ENCODE results near the gene ATP1B3. TPM values are rescaled to one million over a fixed set of nuclear protein-coding genes. Genes with fewer than 3 reads are reported as not detected.

Gene ATP1B3
- total and polyA plus RNA-seq, 2 experiments from 2014 or later = 123 to 316 TPM

GRCh38 chr3:141949399-141949798, 73.0 kb downstream of the ATP1B3 start:
- no peaks in the 10 kb centered on the region for H4K20me1 ChIP-seq (ENCODE audit: insufficient read depth, poor library complexity, severe bottlenecking)
- H3K36me3 ChIP-seq (replicated peaks; ENCODE audit: insufficient read depth, low read depth) = no peaks in the 10 kb centered on the region
- no peak overlapping the region for H3K27ac ChIP-seq
- H3K4me1 ChIP-seq (ENCODE audit: insufficient read depth) = no peaks in the 10 kb centered on the region
- H3K4me2 ChIP-seq = no peak overlapping the region
- TF ChIP-seq EZH2phosphoT487 (IDR thresholded peaks at IDR 0.05; ENCODE audit: low read depth, severe bottlenecking, unreplicated experiment) (no peak), EZH2 (IDR thresholded peaks at IDR 0.05; ENCODE audit: borderline replicate concordance) (no peak), CTCF (IDR thresholded peaks at IDR 0.05; ENCODE audit: poor library complexity) (no peak)
- H3K9me2 ChIP-seq (replicated peaks; ENCODE audit: insufficient read depth) = no peaks in the 10 kb centered on the region
- WGBS (ENCODE audit: low lambda C conversion rate, missing lambda C conversion rate) = 93% methylated on average over 10 of the region's 10 CpGs
- no peaks in the 10 kb centered on the region for H3K9me3 ChIP-seq (ENCODE audit: low read depth)
- H3K27me3 ChIP-seq = no peaks in the 10 kb centered on the region
- no peak for DNase-seq (ENCODE audit: low spot score)
- no peak overlapping the region for H2AFZ ChIP-seq
- no peaks in the 10 kb centered on the region for H3K79me2 ChIP-seq
- H3K4me3 ChIP-seq = no peak overlapping the region

- Histone ChIP-seq H3K9me2 (replicated peaks; ENCODE audit: insufficient read depth) (no peaks in the 10 kb centered on the region), H3K4me2 (no peak overlapping the region), H4K20me1 (ENCODE audit: insufficient read depth, poor library complexity, severe bottlenecking) (no peaks in the 10 kb centered on the region), H3K27ac (no peak overlapping the region), H3K79me2 (no peaks in the 10 kb centered on the region), H3K4me1 (ENCODE audit: insufficient read depth) (no peaks in the 10 kb centered on the region), H2AFZ (no peak overlapping the region), H3K27me3 (no peaks in the 10 kb centered on the region), H3K36me3 (replicated peaks; ENCODE audit: insufficient read depth, low read depth) (no peaks in the 10 kb centered on the region), H3K4me3 (no peak overlapping the region), H3K9me3 (ENCODE audit: low read depth) (no peaks in the 10 kb centered on the region)
- 95% methylated on average over 6 of the region's 6 CpGs for WGBS (ENCODE audit: low lambda C conversion rate, missing lambda C conversion rate)
- TF ChIP-seq EZH2phosphoT487 (IDR thresholded peaks at IDR 0.05; ENCODE audit: low read depth, severe bottlenecking, unreplicated experiment) (no peak), CTCF (IDR thresholded peaks at IDR 0.05; ENCODE audit: poor library complexity) (no peak), EZH2 (IDR thresholded peaks at IDR 0.05; ENCODE audit: borderline replicate concordance) (no peak)
- DNase-seq (ENCODE audit: low spot score) = no peak
Measured at GRCh38 chr3:141949972-141950371, 73.5 kb downstream of the ATP1B3 start.

GRCh38 chr3:141950572-141951493, 74.4 kb downstream of the ATP1B3 start:
- Histone ChIP-seq H2AFZ (no peak overlapping the region), H3K27ac (no peak overlapping the region), H3K36me3 (replicated peaks; ENCODE audit: insufficient read depth, low read depth) (no peaks in the 10 kb centered on the region), H3K27me3 (no peaks in the 10 kb centered on the region), H3K4me1 (ENCODE audit: insufficient read depth) (no peaks in the 10 kb centered on the region), H3K9me2 (replicated peaks; ENCODE audit: insufficient read depth) (no peaks in the 10 kb centered on the region), H3K79me2 (no peaks in the 10 kb centered on the region), H3K9me3 (ENCODE audit: low read depth) (no peaks in the 10 kb centered on the region), H3K4me3 (no peak overlapping the region), H3K4me2 (no peak overlapping the region), H4K20me1 (ENCODE audit: insufficient read depth, poor library complexity, severe bottlenecking) (no peaks in the 10 kb centered on the region)
- DNase-seq (ENCODE audit: low spot score) = no peak
- WGBS (ENCODE audit: low lambda C conversion rate, missing lambda C conversion rate) = 86% methylated on average over 4 of the region's 4 CpGs
- TF ChIP-seq EZH2phosphoT487 (IDR thresholded peaks at IDR 0.05; ENCODE audit: low read depth, severe bottlenecking, unreplicated experiment) = no peak
- TF ChIP-seq EZH2 (IDR thresholded peaks at IDR 0.05; ENCODE audit: borderline replicate concordance) = no peak
- TF ChIP-seq CTCF (IDR thresholded peaks at IDR 0.05; ENCODE audit: poor library complexity) = no peak

All from hepatocyte (in vitro differentiated cells).